Esophagus (tissue), 2 donors: ENCODE results near the gene ARHGAP23. TPM values are rescaled to one million over a fixed set of nuclear protein-coding genes. Genes with fewer than 3 reads are reported as not detected.
A peak's percentile ranks its signal among the peaks of the same experiment; 100 is the strongest.
"Not testable (repeated sequence)": the region's sequence is repeated elsewhere in the genome, so short reads cannot be mapped to it uniquely, and the experiment has no call there.

ENCODE experiments used
- H3K27ac ChIP-seq, 2 donors: one replicate each; pipeline ENCODE4 v1.5.1; 2013; ENCODE audit warnings: low read depth in 2 of 2, mild to moderate bottlenecking in 2 of 2, inconsistent platforms in 1 of 2, low read length in 1 of 2, moderate library complexity in 1 of 2
- H3K27me3 ChIP-seq, 2 donors: one replicate each; pipeline ENCODE4 v1.6.1; 2013; ENCODE audit warnings: low read length in 2 of 2, control low read depth in 1 of 2, mild to moderate bottlenecking in 1 of 2; ENCODE audit not compliant: insufficient read depth in 2 of 2, control insufficient read depth in 1 of 2
- H3K36me3 ChIP-seq, 2 donors: one replicate each; pipeline ENCODE4 v1.6.1; 2013; ENCODE audit warnings: low read length in 1 of 2; ENCODE audit not compliant: control insufficient read depth in 2 of 2, insufficient read depth in 2 of 2
- H3K4me1 ChIP-seq, 2 donors: one replicate each; pipeline ENCODE4 v1.6.1; 2013; ENCODE audit warnings: low read length in 1 of 2; ENCODE audit not compliant: control insufficient read depth in 2 of 2, insufficient read depth in 2 of 2
- H3K4me3 ChIP-seq, 2 donors: one replicate each; pipeline ENCODE4 v1.5.1; 2013; ENCODE audit warnings: low read length in 2 of 2, mild to moderate bottlenecking in 2 of 2, low read depth in 1 of 2, moderate library complexity in 1 of 2
- H3K9me3 ChIP-seq, 2 donors: one replicate each; pipeline ENCODE4 v1.6.1; 2013; ENCODE audit warnings: mild to moderate bottlenecking in 2 of 2, low read depth in 1 of 2, low read length in 1 of 2, moderate library complexity in 1 of 2; ENCODE audit not compliant: control insufficient read depth in 2 of 2, insufficient read depth in 1 of 2
- WGBS, 2 donors: extraction: QIAGEN DNeasy Blood & Tissue Kit; methylation state at CpG; one replicate each; pipeline ENCODE4 v1.1.7; 2013; 5-methylcytosine and 5-hydroxymethylcytosine counted together
- polyA plus RNA-seq, 2 donors: library from polyadenylated mRNA; stranded (reverse); fragments of 200-250 nt; gene quantifications; one replicate each; pipeline ENCODE4 v1.2.3, GENCODE V29; 2013
- donor health status: healthy with polysubstance abuse.
- donor health status: Bipolar disorder and iron deficiency.

ARHGAP23 gene
- polyA plus RNA-seq, 2 donors, result 36.0 to 45.2 TPM

GRCh38 chr17:38476549-38476948 lies 48.3 kb downstream of the ARHGAP23 start:
- Histone ChIP-seq H3K4me1 (peaks cover 2 to 5% of the 10 kb centered on the region in 2 donors), H3K4me3 (no peak overlapping the region), H3K27me3 (no peaks in the 10 kb centered on the region), H3K9me3 (no peaks in the 10 kb centered on the region), H3K36me3 (peaks cover 8 to 37% of the 10 kb centered on the region in 2 donors), H3K27ac (no peak overlapping the region)
- WGBS, 2 donors, result 72 to 73% methylated on average over 7 of the region's 7 CpGs

GRCh38 chr17:38477417-38477816 lies 49.2 kb downstream of the ARHGAP23 start:
- peaks cover 9 to 40% of the 10 kb centered on the region in 2 donors for H3K36me3 ChIP-seq
- H3K27me3 ChIP-seq, H3K4me3 ChIP-seq, H3K4me1 ChIP-seq, H3K27ac ChIP-seq, H3K9me3 ChIP-seq: not testable (repeated sequence)
- WGBS, 2 donors, result 96 to 98% methylated on average over 21 to 36 of the region's 36 CpGs

GRCh38 chr17:38477951-38478350 lies 49.7 kb downstream of the ARHGAP23 start:
- H3K9me3 ChIP-seq, result not testable (repeated sequence)
- peaks cover 10 to 41% of the 10 kb centered on the region in 2 donors for H3K36me3 ChIP-seq

GRCh38 chr17:38478667-38479066 lies 50.4 kb downstream of the ARHGAP23 start:
- not testable (repeated sequence) for H3K27ac ChIP-seq, H3K9me3 ChIP-seq, H3K27me3 ChIP-seq, H3K4me3 ChIP-seq, H3K4me1 ChIP-seq
- peaks cover 10 to 35% of the 10 kb centered on the region in 2 donors for H3K36me3 ChIP-seq
- WGBS, 2 donors, result 81 to 87% methylated on average over 4 of the region's 4 CpGs

More at GRCh38 chr17:38477951-38478350, 49.7 kb downstream of the ARHGAP23 start:
- WGBS, 2 donors, result 86 to 90% methylated on average over 13 of the region's 13 CpGs
- not testable (repeated sequence) for H3K27ac ChIP-seq, H3K4me3 ChIP-seq, H3K4me1 ChIP-seq, H3K27me3 ChIP-seq

GRCh38 chr17:38482039-38482699 lies 53.9 kb downstream of the ARHGAP23 start:
- 61 to 66% methylated on average over 19 of the region's 19 CpGs for WGBS, 2 donors
- peaks cover 6 to 32% of the 10 kb centered on the region in 2 donors for H3K36me3 ChIP-seq
- H3K4me3 ChIP-seq, H3K9me3 ChIP-seq, H3K4me1 ChIP-seq, H3K27me3 ChIP-seq, H3K27ac ChIP-seq: not testable (repeated sequence)

- 74 to 81% methylated on average over 7 to 8 of the region's 8 CpGs for WGBS, 2 donors
- not testable (repeated sequence) for H3K4me3 ChIP-seq, H3K9me3 ChIP-seq
Measured at GRCh38 chr17:38482700-38483043, 54.4 kb downstream of the ARHGAP23 start.

GRCh38 chr17:38484242-38485145 lies 56.2 kb downstream of the ARHGAP23 start:
- peak overlapping the region; percentile 52 to 82 for H3K27ac ChIP-seq
- H3K4me1 ChIP-seq, H3K9me3 ChIP-seq, H3K27me3 ChIP-seq, H3K4me3 ChIP-seq: not testable (repeated sequence)
- 29 to 37% methylated on average over 21 of the region's 21 CpGs for WGBS, 2 donors
- H3K36me3 ChIP-seq, result peaks cover 2 to 22% of the 10 kb centered on the region in 2 donors

More at GRCh38 chr17:38482700-38483043, 54.4 kb downstream of the ARHGAP23 start:
- not testable (repeated sequence) for H3K27me3 ChIP-seq, H3K4me1 ChIP-seq, H3K27ac ChIP-seq
- peaks cover 6 to 32% of the 10 kb centered on the region in 2 donors for H3K36me3 ChIP-seq

GRCh38 chr17:38485146-38485468 lies 56.8 kb downstream of the ARHGAP23 start:
- Histone ChIP-seq H3K4me3 (no peak overlapping the region), H3K36me3 (peaks cover 6 to 23% of the 10 kb centered on the region in 2 donors), H3K4me1 (peaks cover 0 to 9% of the 10 kb centered on the region in 2 donors), H3K27me3 (no peaks in the 10 kb centered on the region), H3K27ac (no peak overlapping the region), H3K9me3 (no peaks in the 10 kb centered on the region)
- WGBS, 2 donors, result 28 to 35% methylated on average over 2 of the region's 2 CpGs

GRCh38 chr17:38485681-38486298 lies 57.5 kb downstream of the ARHGAP23 start:
- 76 to 82% methylated on average over 13 of the region's 13 CpGs for WGBS, 2 donors
- H3K4me1 ChIP-seq, H3K27me3 ChIP-seq, H3K4me3 ChIP-seq, H3K9me3 ChIP-seq: not testable (repeated sequence)
- Histone ChIP-seq H3K27ac (peak overlapping the region in 1 of 2 donors; percentile 26), H3K36me3 (peaks cover 8 to 24% of the 10 kb centered on the region in 2 donors)
